NCI-H1048 (cell line): ENCODE data around the gene TAF6.
A peak's percentile ranks its signal among the peaks of the same experiment; 100 is the strongest.

Experiments
- DNase-seq: peaks from one replicate; lab custom pipeline; 2025; lab: John Stamatoyannopoulos, UW

The TAF6 gene

DNA sequence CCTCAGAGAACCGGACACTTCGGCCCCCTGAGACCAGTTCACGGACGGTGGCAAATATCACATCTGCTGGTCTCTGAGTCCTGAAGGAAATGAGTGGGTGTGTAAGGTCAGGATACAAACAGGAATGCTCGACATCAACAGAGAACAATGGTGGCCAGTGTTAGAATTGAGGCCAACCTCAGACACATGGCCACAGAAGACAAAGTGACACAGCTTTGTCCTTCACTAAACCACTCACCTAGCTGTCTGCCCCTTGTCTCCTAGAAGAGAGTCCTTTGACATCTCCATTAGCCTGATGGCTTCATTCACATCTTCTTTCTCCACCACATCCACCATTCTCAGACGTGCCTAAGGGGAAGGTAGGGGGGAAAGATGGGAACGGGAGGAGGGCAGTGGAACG, 26.1 kb downstream of the TAF6 start:
- no peak for DNase-seq

DNA sequence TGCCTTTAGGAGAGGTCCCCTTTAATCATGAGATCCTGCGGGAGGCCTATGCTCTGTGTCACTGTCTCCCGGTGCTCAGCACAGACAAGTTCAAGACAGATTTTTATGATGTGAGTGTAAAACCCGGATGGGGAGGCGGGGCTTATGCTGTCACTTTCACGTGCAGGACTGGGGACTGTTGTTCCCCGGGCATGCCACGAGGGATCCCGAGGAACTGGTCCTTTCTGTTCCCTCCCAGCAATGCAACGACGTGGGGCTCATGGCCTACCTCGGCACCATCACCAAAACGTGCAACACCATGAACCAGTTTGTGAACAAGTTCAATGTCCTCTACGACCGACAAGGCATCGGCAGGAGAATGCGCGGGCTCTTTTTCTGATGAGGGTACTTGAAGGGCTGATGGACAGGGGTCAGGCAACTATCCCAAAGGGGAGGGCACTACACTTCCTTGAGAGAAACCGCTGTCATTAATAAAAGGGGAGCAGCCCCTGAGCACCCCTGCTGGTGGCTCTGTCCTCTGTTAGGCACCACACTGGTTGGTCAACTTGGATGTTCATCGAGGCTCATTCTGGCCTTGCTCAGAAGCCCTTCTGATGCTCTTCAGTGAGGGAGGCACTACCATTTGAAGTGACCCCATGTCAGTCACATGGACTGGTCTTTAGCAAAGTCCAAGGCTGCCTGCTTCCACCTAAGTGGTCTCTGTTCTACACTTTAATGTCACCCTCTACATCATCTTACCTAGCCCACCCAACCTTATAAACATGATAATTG, 27.6 kb downstream of the TAF6 start:
- no peak for DNase-seq

DNA sequence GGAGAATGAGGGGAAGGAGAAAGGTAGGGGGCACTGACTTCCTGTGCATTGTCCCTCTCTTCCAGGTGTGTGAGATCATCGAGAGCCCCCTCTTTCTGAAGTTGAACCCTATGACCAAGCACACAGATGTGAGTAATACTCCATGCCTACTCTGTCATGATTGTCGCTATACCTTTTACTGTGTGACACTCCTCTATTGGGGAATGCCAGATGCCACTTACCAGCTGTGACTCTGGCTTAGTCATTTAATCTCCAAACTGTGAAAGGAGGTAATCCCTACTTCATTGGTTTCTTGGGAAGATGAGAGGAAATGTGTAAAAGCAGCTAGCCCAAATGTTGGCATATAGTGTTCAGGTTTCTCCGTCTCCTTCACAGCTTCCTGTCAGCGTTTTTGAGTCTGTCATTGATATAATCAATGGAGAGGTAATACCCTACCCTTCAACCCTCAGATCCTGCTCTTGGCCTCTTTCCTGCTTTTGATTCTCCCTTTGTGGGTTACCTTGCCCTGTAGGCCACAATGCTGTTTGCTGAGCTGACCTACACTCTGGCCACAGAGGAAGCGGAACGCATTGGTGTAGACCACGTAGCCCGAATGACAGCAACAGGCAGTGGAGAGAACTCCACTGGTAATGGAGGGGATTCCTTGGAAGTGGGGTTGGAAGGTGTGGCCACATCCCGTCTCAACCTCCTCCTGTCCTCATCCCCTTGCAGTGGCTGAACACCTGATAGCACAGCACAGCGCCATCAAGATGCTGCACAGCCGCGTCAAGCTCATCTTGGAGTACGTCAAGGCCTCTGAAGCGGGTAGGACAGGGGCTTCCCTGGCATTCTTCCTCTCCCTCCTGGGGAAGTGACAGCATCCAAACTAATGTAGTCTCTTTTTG, 28.4 kb downstream of the TAF6 start:
- no peak for DNase-seq

DNA sequence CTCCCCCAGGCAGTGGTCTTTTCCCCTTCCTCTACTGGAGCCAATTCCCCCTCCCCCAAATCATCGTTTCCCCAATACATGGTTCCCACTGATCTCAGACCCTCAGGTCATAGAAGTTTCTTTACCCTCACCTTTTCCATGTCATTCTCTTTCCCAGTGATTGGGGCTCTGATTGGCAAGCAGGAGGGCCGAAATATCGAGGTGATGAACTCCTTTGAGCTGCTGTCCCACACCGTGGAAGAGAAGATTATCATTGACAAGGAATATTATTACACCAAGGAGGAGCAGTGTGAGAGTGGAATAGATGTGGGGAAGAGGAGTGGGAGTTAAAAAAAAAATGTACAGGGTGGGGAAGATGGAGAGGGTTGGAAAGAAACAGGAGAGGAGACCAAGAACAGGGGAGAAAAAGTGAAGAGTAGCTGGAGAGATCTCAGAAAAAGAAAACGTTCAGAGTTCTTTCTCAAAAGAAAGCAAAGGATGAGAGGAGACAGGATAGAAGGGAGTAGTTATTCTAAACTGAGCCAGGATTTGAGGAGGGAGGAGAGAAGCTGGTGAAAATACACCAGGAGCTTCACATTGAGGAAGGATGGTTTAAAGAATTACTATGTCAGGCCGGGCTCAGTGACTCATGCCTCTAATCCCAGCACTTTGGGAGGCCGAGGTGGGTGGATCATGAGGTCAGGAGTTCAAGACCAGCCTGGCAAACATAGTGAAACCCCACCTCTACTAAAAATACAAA, 29.5 kb downstream of the TAF6 start:
- no peak for DNase-seq

DNA sequence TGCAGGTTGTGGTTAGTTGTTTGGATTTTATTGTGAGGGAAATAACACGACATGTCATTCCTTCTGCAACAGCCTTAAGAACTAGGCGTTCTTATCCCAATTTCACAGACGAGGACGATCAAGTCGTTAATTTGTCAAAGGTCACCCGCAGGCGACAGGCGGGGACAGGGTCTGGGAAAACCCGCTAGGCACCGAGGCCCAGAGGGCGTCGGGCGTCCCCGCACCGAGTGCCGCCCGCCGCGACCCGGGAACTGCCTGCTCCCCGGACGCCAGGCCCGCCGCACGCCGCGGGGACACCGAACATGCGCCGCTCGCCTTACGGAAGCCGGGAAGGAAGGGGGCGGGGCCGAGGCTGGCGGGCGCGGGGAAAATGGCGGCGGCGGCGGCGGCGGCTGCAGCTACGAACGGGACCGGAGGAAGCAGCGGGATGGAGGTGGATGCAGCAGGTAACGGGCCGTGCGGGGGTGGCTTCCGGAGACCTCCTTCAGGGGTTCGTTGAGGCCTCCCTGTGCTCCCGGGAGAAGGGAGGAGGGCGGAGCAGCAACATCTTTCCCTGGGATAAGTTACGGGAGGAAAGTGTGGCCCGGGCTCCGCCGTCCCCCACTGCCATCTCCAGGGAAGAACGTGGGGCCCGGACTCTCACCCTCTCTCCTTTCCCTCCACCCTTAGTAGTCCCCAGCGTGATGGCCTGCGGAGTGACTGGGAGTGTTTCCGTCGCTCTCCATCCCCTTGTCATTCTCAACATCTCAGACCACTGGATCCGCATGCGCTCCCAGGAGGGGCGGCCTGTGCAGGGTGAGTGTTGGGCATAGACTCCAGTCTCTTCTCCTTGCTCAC, 30.3 kb downstream of the TAF6 start, which contains the start of gene COPS6:
TSS of gene COPS6 (plus strand) at position 349 of the 837 bp plus-strand sequence. CDS start at position 371, 22 bp downstream.
- DNase-seq, result peak; percentile 35

DNA sequence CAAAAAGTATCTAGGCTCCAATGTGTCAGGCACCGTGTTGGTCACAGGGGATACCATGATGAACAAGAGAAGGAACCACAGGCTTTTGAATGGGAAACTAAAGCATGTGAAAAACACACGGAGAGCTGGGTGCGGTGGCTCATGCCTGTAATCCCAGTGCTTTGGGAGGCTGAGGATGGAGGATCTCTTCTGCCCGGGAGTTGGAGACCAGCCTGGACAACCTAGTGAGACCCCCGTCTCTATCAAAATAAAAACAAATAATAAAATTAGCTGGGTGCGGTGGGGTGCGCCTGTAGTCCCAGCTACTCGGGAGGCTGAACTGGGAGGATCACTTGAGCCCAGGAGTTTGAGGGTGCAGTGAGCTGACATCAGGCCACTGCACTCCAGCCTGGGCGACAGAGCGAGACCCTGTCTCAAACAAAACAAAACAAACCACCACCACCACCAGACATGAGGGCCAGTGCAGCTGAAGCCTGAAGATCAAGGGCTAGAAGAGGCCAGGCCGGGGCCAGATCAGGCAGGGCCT, 31.0 kb downstream of the TAF6 start:
- DNase-seq, result no peak

DNA sequence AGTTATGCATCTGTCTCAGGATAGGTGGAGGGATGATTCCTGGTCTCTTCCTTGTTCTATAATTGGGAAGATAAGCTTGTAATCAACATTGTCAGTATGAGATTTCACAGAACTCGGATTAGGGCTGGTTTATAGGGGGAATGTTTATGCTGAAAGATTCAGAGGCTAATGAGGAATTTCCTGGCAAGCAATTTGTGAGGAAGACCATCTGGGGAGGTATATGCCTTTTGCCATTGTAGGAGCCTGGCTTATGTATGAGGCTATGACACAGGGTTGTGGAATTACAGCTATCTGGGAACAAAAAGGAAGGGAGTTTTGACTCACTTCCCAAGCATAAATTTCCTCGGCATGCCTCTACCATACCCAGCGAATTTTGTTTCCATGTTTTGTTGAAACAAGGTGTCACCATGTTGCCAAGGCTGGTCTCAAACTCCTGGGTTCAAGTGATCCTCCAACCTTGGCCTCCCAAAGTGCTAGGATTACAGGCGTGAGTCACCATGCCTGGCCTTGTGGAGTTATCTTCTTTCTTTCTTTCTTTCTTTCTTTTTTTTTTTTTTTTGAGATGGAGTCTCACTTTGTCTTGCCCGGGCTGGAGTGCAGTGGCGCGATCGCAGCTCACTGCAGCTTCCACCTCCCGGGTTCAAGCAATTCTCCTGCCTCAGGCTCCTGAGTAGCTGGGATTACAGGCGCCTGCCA, 32.0 kb downstream of the TAF6 start:
- DNase-seq, result no peak

DNA sequence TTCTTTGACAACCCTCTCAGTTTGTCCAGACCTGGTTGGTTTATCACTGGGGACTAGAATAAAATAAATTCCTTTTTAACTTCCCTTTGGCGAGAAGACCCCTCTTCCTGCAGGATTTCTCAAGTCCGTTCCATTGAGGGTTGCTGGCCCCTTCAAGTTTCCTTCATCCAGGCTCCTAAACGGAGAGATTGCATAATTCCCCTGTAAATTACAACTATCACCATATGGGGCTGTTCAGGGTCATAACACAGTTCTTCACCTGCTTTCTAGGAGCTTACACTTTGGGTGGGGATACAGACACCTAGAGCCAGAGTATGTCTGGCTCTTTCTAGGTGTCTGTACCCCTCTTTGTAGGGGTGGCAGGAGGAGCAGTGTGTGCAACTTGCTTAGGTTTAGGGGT, 33.6 kb downstream of the TAF6 start:
- no peak for DNase-seq

DNA sequence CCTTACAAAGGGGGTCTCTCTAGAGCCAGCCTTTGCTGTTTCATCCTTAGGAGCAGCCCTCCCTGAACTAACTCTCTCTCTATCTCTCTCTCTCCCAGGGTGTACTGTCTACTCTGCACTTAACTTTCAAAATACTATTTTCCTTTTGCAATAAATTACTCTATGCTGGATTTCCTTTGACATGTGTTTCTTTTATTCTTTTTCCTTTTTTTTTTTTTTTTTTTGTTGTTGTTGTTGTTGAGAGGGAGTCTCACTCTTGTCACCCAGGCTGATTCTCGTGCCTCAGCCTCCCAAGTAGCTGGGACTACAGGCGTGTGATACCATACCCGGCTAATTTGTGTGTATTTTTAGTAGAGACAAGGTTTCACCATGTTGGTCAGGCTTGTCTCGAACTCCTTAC, 36.2 kb downstream of the TAF6 start:
- no peak for DNase-seq

DNA sequence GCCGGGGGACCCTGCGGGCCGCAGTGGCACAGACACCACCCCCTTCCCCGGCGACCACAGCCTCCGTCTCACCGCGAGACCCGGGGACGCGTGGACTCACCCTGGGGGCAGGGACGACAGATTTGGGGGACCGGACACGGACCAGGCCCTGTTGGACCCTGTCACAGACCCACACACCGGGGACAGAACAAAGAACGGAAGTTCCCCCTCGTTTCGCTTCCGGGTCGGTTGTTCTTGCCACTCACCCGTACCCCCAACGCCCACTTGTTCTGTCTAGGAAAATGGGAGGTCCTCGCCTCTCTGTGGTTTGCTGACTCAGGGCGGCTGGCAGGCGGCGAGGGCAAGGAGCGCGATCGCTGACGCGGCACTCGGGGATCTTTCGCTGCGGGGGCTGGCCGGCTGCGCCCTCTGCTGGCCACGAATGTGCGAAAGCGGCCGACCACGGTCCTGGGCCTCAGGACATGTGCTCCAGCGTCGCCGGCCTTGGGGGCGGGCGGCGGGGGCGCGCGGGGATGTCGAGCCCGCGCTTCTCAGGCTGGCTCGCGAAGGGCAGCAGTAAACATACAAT, 37.5 kb downstream of the TAF6 start, which contains the start of gene ZNF3:
TSS of gene ZNF3 (minus strand) at position 189 of the 568 bp plus-strand sequence. CDS start 4,366 bp downstream, outside the sequence.
- peak; percentile 99 for DNase-seq

DNA sequence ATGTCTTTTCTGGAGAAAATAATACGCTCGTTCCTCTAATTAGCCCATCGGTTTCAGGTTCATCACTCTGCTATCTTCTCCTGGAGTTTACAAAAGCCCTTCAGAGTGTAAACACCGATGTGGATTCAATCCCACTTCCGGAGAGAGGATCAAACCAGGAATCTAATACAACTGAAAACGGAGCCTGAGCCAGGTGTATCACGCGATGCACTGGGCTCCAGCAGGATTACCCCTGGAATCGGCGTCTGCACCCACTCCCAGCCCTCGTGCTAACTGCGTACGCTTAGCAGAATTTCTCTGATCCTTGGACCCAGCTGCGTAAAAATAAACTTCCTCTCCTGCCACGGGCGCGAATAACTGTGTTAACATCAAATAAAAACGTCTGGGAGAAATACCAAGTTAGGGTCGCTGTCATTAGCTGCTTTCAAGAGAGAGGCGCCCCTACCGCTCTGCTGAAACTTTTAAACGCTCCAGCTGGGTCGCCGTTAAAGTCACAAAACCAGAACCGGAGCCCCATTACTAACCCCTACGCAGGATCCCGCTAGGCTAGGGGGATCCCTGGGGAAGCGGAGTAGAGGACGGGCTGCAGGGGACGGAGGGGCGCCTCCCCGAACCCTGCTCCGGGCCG, 38.1 kb downstream of the TAF6 start:
- no peak for DNase-seq

DNA sequence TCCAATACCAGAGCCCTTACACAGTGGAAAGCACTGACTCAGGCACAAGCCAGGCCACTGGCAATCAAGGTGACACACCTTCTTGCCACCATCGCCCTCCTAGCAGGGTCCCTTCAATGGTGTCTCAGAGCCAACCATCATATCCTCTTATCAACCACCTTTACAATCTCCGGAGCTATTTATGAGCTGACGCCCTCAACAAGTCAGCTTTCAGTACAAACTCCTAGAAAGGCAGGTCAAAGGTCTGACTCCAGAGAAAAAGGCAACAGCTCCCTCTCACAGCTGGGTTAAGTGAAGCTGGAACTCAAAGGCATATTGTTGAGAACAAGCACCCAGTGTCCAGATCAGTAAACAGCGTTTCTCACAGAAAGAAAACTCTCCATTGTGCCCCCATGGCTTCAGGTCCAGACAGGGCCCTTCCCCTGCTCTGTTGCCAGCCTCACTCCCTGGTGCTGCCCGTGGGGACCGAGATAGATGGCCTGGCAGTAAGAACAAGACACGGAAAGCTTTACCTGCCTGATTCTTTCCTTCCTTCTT, 40.1 kb downstream of the TAF6 start:
- DNase-seq, result no peak

DNA sequence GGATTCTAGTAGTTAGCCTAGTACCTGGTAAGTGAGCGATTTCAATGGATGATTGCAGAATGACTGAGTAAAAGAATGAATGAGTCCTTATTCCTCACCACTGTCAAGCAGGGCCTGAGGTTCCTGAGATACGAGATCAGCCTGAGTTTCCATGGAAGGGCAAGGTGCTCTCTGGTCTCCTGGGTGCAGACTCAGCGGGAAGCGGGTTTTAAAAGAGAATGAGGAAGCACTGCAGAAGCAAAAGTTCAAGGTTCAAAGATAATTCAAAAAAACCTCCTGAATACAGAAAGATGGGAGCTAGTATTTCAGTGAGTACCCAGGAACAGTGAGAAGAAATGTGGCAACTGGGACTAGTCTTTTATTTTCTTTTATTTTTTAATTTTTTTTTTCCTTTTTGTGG, 42.0 kb downstream of the TAF6 start:
- DNase-seq, result no peak

DNA sequence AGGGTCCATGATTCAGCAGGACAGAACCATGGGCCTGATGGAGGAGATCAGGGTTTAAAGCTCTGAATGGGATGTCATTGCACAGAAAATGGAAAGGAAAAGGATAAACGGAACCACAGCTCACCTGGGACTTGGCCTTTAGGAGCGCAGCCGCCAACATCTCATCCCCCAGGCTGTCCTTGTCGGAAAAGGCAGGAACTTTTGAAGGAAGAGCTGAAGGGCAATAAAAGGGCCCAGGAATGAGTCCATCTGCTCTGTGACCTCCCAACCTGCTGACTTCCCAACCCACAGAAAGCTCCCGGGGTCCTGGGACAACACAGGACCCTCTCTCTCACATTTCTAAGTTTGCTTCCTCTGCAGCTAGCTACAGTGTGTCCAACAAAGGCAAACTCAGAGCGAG, 43.7 kb downstream of the TAF6 start:
- DNase-seq, result no peak

DNA sequence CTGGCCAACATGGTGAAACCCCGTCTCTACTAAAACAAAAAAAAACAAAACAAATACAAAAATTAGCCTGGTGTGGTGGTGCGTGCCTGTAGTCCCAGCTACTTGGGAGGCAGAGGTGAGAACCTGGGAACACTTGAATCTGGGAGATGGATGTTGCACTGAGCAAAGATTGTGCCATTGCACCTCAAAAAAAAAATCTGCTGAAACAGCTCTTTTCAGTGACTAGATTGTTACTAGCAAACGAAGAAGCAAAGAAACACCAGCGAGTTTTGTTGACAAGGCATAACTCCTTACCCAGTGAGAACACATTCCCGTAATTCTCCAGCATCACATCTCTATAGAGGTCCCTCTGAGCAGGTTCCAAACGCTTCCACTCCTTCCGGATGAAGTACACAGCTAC, 44.3 kb downstream of the TAF6 start:
- no peak for DNase-seq

DNA sequence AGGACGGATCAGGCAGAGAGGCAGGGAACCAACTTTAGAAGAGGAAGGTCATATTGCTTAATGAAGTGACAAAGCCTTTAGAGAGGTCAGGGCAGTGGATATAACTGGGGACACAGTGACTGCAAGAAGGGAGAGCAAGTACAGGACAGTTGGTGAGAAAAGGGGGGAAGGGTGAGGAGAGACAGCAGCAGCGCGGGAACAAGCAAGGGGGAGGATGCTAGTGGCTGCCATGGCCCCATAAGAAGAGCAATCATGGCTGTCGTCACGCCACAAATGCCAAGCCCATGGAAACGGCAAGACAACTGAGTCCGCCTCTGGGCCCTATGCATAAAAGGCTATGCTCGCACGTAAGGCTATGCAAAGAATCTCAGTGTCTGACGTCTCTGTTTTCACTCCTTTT, 46.7 kb downstream of the TAF6 start:
- DNase-seq, result no peak

DNA sequence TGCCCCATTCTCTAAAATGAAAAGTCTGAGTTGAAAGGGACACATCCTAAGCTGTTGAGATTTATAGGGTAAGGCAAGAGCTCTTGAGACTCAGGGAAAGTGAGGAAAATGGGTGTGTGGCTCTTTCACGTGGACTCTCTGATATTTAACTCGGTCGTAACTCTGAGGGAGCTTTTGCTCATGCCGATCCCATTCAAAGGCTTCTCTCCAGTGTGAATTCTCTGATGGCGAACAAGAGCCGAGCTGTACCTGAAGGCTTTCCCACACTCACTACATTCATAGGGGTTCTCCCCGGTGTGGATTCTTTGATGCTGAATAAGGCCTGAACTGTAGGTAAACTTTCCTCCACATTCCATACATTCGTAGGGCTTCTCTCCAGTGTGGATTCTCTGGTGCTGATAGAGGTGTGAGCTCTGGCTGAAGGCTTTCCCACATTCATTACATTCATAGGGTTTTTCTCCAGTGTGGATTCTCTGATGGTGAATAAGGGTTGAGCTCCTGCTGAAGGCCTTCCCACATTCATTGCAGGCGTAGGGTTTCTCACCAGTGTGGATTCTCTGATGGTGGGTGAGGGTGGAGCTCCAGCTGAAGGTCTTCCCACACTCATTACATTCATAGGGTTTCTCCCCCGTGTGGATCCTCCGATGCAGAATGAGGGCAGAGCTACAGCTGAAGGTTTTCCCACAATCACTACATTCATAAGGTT, 48.0 kb downstream of the TAF6 start:
- no peak for DNase-seq

DNA sequence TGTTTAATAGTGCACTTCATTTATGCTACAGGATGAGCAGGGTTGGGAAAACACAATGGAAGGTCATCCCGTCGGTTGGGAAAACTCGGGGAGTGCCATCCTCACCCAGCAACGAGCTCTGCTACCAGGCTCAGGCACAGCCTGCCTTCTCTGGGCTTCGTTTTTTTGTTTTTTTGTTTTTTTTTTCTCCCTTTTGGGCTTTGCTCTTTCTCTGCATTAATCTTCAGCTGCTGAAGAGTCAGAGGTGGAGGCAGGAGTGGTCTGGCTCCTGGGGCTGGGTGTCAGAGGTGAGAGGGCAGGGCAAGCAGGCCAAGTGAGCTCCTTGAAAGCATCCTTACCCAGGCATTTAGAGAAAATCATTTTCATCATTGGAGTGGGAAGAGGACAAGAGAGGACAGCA, 49.2 kb downstream of the TAF6 start:
- DNase-seq, result no peak

DNA sequence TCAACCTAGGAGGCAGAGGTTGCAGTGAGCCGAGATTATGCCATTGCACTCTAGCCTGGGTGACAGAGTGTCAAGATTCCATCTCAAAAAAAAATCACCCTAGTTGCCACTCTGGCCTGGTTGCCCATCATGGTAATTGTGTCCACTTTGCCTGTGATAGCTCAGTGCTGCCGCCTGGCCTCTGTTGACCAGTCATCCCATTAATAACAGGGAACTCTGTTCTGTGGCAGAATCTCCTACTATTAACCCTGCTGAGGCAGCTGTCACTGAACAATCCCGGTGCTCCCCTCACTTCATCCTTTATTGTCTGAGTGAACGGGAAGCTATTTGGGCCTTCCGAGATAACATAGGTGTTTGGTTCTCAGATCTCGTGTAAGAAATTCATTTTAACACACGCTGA, 52.2 kb downstream of the TAF6 start:
- DNase-seq, result no peak
